Activated CD4-positive, alpha-beta T cell treated with anti-CD3 and anti-CD28 coated beads, Interleukin-2, amount 50 U/mL, for 1 hour (primary cell): ENCODE data around the gene CRYGN.

Experiments used
- DNase-seq: peaks from one replicate; pipeline ENCODE4 v3.0.0-alpha.2; 2020

Gene CRYGN

DNA sequence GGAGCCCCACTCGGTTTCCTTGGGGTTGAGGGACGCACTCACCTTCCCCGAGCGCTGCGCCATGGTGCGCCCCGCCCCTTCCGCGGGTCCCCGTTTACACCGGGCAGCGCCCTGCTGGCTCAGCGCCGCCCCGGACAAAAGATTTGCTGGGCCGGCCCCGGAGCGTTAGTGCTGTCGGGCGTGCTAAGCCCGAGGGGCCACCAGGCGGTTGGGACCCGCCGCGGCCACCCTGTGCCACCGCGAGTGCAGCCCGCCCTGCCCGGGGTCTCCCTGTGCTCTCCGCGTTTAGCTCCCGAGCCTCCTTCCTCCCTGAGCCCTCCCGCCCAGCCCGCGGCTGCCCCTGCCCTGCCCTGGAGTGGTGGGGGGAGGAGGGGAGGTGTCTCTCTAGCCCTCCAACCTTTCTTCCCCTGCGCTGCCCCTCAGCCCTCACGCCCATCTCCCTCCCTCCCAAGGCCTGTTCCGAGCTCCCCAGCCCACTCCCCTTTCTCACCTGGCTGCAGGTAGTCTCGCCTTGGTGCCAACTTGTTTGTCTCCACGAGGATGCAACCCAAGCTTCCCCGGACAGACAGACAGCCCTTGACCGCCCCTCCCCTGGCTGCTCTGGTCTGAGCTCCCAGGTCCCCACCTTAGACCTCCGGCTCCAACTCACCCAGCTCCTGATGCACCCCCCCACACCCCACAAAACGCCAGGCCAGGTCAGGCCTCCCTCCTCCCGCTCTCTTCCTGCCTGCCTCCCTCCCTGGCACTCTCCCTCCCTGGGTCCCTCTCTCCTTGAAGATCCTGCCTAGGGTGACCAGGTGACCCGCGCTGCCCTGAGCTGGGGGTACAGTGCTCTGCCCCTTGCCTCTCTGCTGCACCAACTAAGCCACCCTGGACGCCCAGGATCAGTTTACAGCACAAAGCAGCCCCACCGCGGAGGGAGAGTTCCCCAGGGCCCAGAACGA, at the start of gene CRYGN:
CRYGN (minus strand) TSS at position 287 of the 944 bp plus-strand sequence; CDS start at position 63, 224 bp downstream.
- no peak for DNase-seq

- no peak for DNase-seq
These were observed 49.6 kb upstream of the CRYGN start for GRCh38 chr7:151489498-151489897.

DNA sequence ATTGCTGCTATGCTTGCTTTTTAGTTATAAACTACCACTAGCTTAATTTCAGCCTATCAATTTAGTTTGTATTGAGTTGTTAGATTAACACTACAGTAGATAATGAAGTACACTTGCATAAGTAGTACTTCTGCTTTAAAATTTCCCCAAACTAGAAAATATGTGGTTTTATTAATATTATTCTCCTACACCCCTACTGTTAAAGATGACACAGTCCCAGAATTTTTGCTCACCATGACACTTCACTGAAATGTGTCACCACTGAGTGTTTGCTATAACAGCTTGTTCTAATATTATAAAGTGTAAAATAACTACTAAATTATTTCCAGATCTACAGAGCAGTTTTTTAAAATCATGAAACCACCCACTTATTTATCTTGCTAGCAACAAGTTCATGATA, 48.2 kb upstream of the CRYGN start:
- DNase-seq: no peak

DNA sequence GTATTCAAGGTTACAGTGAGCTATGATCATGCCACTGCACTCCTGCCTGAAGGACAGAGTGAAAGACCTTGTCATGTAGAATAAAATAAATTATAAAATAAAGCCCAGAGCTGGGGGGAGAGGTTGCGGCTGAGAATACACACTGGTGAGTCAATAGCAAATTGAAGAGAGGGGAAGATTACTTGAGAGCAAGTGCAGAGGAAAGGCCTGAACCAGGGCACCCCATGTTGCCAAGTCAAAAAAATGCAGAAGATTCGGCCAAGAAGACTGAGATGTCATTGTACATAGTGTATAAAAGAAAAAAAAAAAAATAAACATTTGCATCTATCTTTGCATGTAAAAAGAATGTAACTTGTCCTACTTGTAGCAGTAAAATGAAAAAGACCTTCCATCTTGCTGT, 47.3 kb upstream of the CRYGN start:
- no peak for DNase-seq

- DNase-seq: no peak
These were observed 46.1 kb upstream of the CRYGN start for GRCh38 chr7:151486074-151486473.

DNA sequence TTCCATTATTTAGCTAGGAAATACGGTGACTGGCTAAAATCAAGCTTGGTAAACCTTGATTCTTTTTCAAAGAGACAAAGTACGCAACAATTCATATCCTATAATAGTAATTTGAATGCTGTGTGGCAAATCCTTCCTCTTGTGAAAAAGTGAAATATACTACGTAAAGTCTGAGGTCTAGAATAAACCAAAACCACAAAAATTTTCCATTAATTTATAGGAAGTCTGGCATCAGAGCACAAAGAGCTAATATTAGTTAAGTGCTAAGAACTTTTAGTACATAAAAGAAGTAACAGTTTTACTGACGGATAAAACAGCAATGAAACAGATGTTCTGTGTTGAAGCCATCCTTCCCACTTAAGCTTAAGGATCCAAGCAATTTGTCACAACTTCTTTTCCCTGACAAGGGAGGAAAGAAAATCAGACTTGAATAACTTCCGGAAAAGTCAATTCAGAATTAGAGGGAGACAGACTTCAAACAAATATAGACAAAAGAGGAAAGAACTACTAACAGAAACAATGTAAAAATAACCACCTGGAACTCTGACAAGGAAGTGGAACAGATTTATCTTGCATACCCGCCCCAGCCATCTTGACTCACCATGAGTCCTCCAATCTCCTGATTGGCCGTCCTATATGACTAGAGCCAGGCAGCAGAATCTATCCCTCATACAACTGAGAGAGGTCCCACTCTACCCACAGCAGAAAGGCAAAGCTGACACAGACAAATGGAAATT, 45.2 kb upstream of the CRYGN start:
- DNase-seq: no peak

DNA sequence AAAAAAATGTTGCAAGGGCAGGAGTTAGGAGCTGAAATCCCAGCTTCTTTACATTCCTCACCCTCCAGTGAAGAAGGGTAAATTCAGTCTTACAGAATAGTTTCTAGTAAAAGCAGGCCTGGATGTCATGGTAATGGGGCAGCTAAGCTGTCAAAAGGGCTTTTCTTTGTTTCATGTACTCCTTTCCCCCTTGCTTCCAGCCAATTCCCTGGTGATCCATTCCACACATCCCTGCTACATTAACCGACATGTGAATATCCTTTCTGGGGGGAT, 43.7 kb upstream of the CRYGN start:
- DNase-seq: no peak

- DNase-seq: no peak
These were observed 43.2 kb upstream of the CRYGN start for GRCh38 chr7:151482883-151483710.

DNA sequence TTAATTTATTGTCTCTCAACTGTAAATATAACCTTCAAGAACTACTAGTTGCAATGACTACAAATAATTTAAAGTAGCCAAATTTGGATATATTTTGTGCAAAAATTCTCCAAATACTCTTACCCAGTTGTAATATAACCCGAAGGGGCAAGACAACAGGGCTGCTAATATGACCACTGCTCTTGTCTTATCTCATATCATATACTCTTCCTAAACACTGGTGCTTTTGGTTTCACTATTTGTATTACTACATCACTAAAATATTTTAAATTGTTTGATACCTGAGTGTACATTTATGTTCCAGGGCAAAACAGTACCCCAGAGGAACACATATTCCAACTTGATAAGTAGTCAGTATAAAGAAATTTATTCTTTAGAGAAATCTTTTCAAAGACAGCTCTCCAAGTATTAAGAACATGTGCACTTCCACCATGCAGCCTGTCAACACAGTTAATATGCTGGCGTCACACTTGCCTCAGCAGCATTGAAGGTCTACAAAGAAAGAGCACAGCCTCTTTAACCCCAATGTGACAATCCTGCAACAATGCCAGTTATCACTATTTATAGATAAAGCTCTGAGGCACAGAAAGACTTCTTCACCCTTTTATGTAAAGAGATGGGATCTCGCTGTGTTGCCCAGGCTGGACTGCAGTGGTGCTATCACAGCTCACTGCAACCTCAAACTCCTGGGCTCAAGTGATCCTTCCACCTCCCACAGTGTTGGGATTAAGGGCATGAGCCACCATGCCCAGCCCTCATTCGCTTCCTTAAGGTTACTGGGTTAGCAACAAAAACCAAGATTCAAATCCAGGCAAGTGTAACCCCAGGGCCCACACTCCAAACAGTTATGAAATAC, 41.9 kb upstream of the CRYGN start:
- no peak for DNase-seq

- no peak for DNase-seq
These were observed 37.9 kb upstream of the CRYGN start for GRCh38 chr7:151477867-151478266.

DNA sequence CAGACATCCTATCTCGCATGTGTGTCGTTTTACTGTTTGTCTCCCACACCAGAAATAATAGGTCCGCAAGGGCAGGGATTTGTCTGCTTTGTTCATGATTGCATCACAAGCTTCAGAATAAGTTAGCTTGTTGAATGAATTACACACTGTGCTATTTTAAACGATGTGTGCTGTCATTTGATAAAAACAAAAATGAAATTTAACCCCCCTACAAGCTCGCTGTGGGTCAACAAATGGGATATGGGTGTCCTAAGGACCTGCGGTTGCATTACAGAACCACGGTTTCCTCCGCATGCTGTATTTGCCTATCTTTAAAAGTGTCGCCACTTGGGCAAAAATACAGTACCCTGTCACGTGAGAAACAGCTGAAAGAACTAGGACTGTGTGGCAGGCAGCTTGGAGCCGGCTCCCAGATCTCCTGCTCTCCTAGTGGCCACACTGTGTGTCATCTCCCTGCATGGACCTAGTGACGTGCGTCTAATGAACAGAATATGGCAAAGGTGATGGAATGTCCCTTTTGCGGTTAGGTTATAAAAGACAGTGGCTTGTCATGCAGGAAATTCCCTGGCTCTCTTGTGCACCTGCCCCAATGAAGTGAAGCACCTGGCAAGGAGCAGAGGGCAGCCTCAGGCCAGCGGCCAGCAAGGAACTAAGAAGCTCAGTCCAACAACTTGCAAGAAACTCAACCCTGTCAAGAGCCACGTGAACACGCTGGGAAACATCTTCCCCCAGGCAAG, 32.9 kb upstream of the CRYGN start:
- no peak for DNase-seq

GRCh38 chr7:151470711-151471110, 30.8 kb upstream of the CRYGN start:
- DNase-seq: no peak

GRCh38 chr7:151469281-151469680, 29.3 kb upstream of the CRYGN start:
- no peak for DNase-seq

- DNase-seq: no peak
These were observed 28.5 kb upstream of the CRYGN start for GRCh38 chr7:151468217-151469018.

- DNase-seq: no peak
These were observed 25.2 kb upstream of the CRYGN start for GRCh38 chr7:151465169-151465568.

DNA sequence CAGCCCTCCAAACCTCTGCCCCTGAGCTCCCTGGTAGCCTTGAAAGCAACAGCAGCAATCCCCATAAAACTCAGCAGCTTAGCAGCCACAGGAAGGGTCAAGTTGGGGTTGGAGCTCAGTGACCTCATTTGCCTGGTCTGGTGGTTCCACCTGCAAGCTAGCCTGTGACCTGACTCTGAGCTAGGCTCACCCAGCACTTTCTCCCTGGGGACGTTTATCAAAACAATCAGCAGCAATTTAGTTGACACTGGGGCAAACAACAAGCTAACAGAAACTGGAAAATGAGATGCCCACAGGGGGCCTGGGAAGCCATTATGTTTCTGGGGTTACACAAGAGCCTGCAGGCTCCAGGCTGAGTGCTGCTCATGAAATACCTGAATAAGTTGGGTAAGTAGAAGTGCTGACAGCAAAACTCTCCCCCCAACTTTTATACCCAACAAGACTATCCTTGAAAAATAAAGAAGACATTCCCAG, 22.4 kb upstream of the CRYGN start:
- DNase-seq: no peak

DNA sequence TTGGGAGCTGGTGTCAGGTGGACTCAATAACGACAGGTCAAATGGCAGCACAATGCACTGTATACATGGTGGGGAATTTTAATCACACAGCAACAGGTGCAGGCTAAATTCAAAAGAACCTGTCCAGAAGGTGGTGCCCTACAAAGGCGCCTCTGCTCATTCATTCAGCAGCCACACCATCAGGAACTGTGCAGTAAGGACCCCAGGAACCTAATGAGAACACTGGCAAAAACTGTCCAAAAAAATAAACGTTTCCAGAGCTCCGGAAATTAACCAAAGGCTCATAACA, 21.9 kb upstream of the CRYGN start:
- no peak for DNase-seq

GRCh38 chr7:151461096-151461941, 21.4 kb upstream of the CRYGN start:
- no peak for DNase-seq

DNA sequence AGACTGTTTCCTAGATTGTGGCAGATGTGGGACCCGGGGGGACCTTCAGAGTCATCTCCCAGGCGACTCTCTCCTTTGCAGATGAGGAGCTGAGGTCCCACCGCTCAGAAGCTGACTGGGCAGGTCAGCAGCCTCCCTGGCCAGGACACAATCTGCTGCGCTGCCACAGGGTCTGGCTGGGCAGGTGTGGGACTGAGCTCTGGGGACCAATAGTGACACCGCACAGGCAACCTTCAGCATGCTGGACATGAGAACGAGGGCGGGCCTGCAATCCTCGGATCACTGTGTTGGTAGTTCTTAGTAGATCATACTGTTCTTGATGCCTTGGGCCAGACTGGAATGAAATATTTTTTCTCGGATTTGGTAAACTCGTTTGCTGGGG, 20.5 kb upstream of the CRYGN start:
- DNase-seq: no peak
